ENCODE measurements around the gene NFIA.

- TF ChIP-seq MAX (IDR thresholded peaks at IDR 0.05) (no peak), EGR1 (IDR thresholded peaks at IDR 0.05) (no peak), YY1 (IDR thresholded peaks at IDR 0.05; ENCODE audit: low read depth) (no peak), TEAD4 (IDR thresholded peaks at IDR 0.05) (no peak)
- TF ChIP-seq, protein P1, sequence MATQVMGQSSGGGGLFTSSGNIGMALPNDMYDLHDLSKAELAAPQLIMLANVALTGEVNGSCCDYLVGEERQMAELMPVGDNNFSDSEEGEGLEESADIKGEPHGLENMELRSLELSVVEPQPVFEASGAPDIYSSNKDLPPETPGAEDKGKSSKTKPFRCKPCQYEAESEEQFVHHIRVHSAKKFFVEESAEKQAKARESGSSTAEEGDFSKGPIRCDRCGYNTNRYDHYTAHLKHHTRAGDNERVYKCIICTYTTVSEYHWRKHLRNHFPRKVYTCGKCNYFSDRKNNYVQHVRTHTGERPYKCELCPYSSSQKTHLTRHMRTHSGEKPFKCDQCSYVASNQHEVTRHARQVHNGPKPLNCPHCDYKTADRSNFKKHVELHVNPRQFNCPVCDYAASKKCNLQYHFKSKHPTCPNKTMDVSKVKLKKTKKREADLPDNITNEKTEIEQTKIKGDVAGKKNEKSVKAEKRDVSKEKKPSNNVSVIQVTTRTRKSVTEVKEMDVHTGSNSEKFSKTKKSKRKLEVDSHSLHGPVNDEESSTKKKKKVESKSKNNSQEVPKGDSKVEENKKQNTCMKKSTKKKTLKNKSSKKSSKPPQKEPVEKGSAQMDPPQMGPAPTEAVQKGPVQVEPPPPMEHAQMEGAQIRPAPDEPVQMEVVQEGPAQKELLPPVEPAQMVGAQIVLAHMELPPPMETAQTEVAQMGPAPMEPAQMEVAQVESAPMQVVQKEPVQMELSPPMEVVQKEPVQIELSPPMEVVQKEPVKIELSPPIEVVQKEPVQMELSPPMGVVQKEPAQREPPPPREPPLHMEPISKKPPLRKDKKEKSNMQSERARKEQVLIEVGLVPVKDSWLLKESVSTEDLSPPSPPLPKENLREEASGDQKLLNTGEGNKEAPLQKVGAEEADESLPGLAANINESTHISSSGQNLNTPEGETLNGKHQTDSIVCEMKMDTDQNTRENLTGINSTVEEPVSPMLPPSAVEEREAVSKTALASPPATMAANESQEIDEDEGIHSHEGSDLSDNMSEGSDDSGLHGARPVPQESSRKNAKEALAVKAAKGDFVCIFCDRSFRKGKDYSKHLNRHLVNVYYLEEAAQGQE (IDR thresholded peaks at IDR 0.05; ENCODE audit: low read depth): no peak
These were observed 248.2 kb downstream of the NFIA start for GRCh38 chr1:61330571-61330970.

All from Ishikawa (cell line).